ENCODE measurements around the gene OR8B3. TPM values are rescaled to one million over a fixed set of nuclear protein-coding genes. Genes with fewer than 3 reads are reported as not detected.

Gene OR8B3
- total and polyA plus RNA-seq, 2 donors (not counting 1 experiment from before 2014, with no cell fraction given): not detected

GRCh38 chr11:124441081-124441480 is 42.3 kb upstream of the OR8B3 start:
- Histone ChIP-seq H3K79me2 (ENCODE audit: control insufficient read depth, insufficient read depth, low read length) (no peaks in the 10 kb centered on the region), H3K36me3 (replicated peaks in 1 of 2; ENCODE audit: control extremely low read depth in 1 of 2, control insufficient read depth in 1 of 2, extremely low read depth in 1 of 2, insufficient read depth in 2 of 2, low read length in 1 of 2) (no peaks in the 10 kb centered on the region), H3K27ac (ENCODE audit: low read length in 2 of 2) (no peak overlapping the region), H3K9me3 (ENCODE audit: control extremely low read depth in 1 of 3, control insufficient read depth in 2 of 3, insufficient read depth in 1 of 3, low read length in 2 of 3) (peaks cover 0 to 3% (median 0%) of the 10 kb centered on the region in 3 donors), H3K4me2 (replicated peaks; ENCODE audit: low read depth, low read length, poor library complexity, severe bottlenecking) (no peak overlapping the region), H3K27me3 (replicated peaks in 1 of 4; ENCODE audit: control extremely low read depth in 1 of 4, control insufficient read depth in 3 of 4, insufficient read depth in 4 of 4, low read length in 3 of 4) (peaks cover 0 to 3% (median 0%) of the 10 kb centered on the region in 4 experiments), H4K20me1 (ENCODE audit: control insufficient read depth, insufficient read depth, low read length, poor library complexity, severe bottlenecking) (no peaks in the 10 kb centered on the region), H3K9ac (ENCODE audit: low read length) (no peak overlapping the region), H2AFZ (ENCODE audit: insufficient read depth, low read depth, low read length, poor library complexity, severe bottlenecking) (no peak overlapping the region), H3K4me3 (ENCODE audit: control extremely low read depth in 1 of 5, extremely low read depth in 1 of 5, insufficient read depth in 1 of 5, low read depth in 2 of 5, low read length in 4 of 5) (no peak overlapping the region), H3K4me1 (ENCODE audit: control insufficient read depth in 2 of 2, insufficient read depth in 2 of 2, low read length in 2 of 2) (no peaks in the 10 kb centered on the region)
- H3K27ac Mint-ChIP-seq: no peak overlapping the region
- CTCF ChIA-PET: interaction anchor here (1.2 kb wide), 1 partner anchor 9 kb away, joined by 3 read pairs; no protein-coding TSS in a partner anchor
- WGBS (ENCODE audit: insufficient coverage): 92% methylated on average over 4 of the region's 5 CpGs
- H3K4me1 Mint-ChIP-seq: no peaks in the 10 kb centered on the region
- TF ChIP-seq EZH2 (IDR thresholded peaks at IDR 0.05; ENCODE audit: borderline replicate concordance, insufficient read depth, low read depth, low read length, poor library complexity, severe bottlenecking): no peak
- peaks cover 2% of the 10 kb centered on the region for H3K9me3 Mint-ChIP-seq (ENCODE audit: insufficient read depth)
- POLR2A ChIA-PET: no interaction called here
- ATAC-seq (ENCODE audit: low read depth): no peak
- DNase-seq: no peak
- no peak overlapping the region for H3K4me3 Mint-ChIP-seq
- H3K27me3 Mint-ChIP-seq: peaks cover 38% of the 10 kb centered on the region
- intact Hi-C loops (cut with micrococcal nuclease): no loop called here

GRCh38 chr11:124440608-124441007 is 41.8 kb upstream of the OR8B3 start:
- Histone ChIP-seq H3K36me3 (replicated peaks in 1 of 2; ENCODE audit: control extremely low read depth in 1 of 2, control insufficient read depth in 1 of 2, extremely low read depth in 1 of 2, insufficient read depth in 2 of 2, low read length in 1 of 2) (no peaks in the 10 kb centered on the region), H3K9ac (ENCODE audit: low read length) (no peak overlapping the region), H3K27ac (ENCODE audit: low read length in 2 of 2) (no peak overlapping the region), H3K4me2 (replicated peaks; ENCODE audit: low read depth, low read length, poor library complexity, severe bottlenecking) (no peak overlapping the region), H3K27me3 (replicated peaks in 1 of 4; ENCODE audit: control extremely low read depth in 1 of 4, control insufficient read depth in 3 of 4, insufficient read depth in 4 of 4, low read length in 3 of 4) (peaks cover 0 to 3% (median 0%) of the 10 kb centered on the region in 4 experiments), H2AFZ (ENCODE audit: insufficient read depth, low read depth, low read length, poor library complexity, severe bottlenecking) (no peak overlapping the region), H3K4me3 (ENCODE audit: control extremely low read depth in 1 of 5, extremely low read depth in 1 of 5, insufficient read depth in 1 of 5, low read depth in 2 of 5, low read length in 4 of 5) (no peak overlapping the region), H3K4me1 (ENCODE audit: control insufficient read depth in 2 of 2, insufficient read depth in 2 of 2, low read length in 2 of 2) (no peaks in the 10 kb centered on the region), H3K79me2 (ENCODE audit: control insufficient read depth, insufficient read depth, low read length) (no peaks in the 10 kb centered on the region), H3K9me3 (ENCODE audit: control extremely low read depth in 1 of 3, control insufficient read depth in 2 of 3, insufficient read depth in 1 of 3, low read length in 2 of 3) (peaks cover 0 to 3% (median 0%) of the 10 kb centered on the region in 3 donors), H4K20me1 (ENCODE audit: control insufficient read depth, insufficient read depth, low read length, poor library complexity, severe bottlenecking) (no peaks in the 10 kb centered on the region)
- Mint-ChIP-seq H3K4me3 (no peak overlapping the region), H3K27ac (no peak overlapping the region), H3K4me1 (no peaks in the 10 kb centered on the region), H3K9me3 (ENCODE audit: insufficient read depth) (peaks cover 2% of the 10 kb centered on the region), H3K27me3 (peaks cover 39% of the 10 kb centered on the region)
- TF ChIP-seq CTCF (IDR thresholded peaks at IDR 0.05): no peak
- TF ChIP-seq EZH2 (IDR thresholded peaks at IDR 0.05; ENCODE audit: borderline replicate concordance, insufficient read depth, low read depth, low read length, poor library complexity, severe bottlenecking): no peak
- ATAC-seq (ENCODE audit: low read depth): no peak
- POLR2A ChIA-PET: no interaction called here
- no peak for DNase-seq
- intact Hi-C loops (cut with micrococcal nuclease): no loop called here
- 70% methylated on average over 3 of the region's 4 CpGs for WGBS (ENCODE audit: insufficient coverage)
- CTCF ChIA-PET: interaction anchor here (1.2 kb wide), 1 partner anchor 8 kb away, joined by 3 read pairs; no protein-coding TSS in a partner anchor
